HAP-1 (cell line): ENCODE results near the gene CRYL1.
A peak's percentile ranks its signal among the peaks of the same experiment; 100 is the strongest.

ENCODE experiments used
- DNase-seq, 2 experiments: peaks; one replicate each; pipeline ENCODE4 v3.0.0-alpha.2; 2016 to 2020; ENCODE audit warnings: low spot score in 2 of 2
- H3K27me3 ChIP-seq: fragments of 250-450 bp; sonication (Bioruptor Pico); 2 replicates; pipeline ENCODE4 v1.5.1; 2020; ENCODE audit warnings: low read depth, mild to moderate bottlenecking, moderate library complexity
- H3K36me3 ChIP-seq: fragments of 250-450 bp; sonication (Bioruptor Pico); replicated peaks from 2 replicates; pipeline ENCODE4 v1.5.1; 2020; ENCODE audit warnings: mild to moderate bottlenecking
- H3K4me1 ChIP-seq: fragments of 250-450 bp; sonication (Bioruptor Pico); 2 replicates; pipeline ENCODE4 v1.5.1; 2020; ENCODE audit warnings: mild to moderate bottlenecking
- H3K4me3 ChIP-seq: fragments of 250-450 bp; sonication (Bioruptor Pico); 2 replicates; pipeline ENCODE4 v1.5.1; 2020; ENCODE audit warnings: mild to moderate bottlenecking, moderate library complexity
- H3K9me3 ChIP-seq: fragments of 250-450 bp; sonication (Bioruptor Pico); 2 replicates; pipeline ENCODE4 v1.5.1; 2020; ENCODE audit warnings: mild to moderate bottlenecking, moderate library complexity
- in situ Hi-C: fragments of 300-500 bp; cut with MboI; formaldehyde crosslinking; loops from 3 replicates; pipeline ENCODE4 v1.14.3; 2020; ENCODE audit warnings: low sequenced_read_pairs, inconsistent platforms, mixed read lengths

The CRYL1 gene

GRCh38 chr13:20513466-20513995 is 12.1 kb downstream of the CRYL1 start:
- Histone ChIP-seq H3K4me3 (no peak overlapping the region), H3K9me3 (no peaks in the 10 kb centered on the region), H3K27me3 (no peaks in the 10 kb centered on the region), H3K36me3 (no peaks in the 10 kb centered on the region), H3K4me1 (no peaks in the 10 kb centered on the region)
- in situ Hi-C loops = no loop called here
- no peak for DNase-seq

DNA sequence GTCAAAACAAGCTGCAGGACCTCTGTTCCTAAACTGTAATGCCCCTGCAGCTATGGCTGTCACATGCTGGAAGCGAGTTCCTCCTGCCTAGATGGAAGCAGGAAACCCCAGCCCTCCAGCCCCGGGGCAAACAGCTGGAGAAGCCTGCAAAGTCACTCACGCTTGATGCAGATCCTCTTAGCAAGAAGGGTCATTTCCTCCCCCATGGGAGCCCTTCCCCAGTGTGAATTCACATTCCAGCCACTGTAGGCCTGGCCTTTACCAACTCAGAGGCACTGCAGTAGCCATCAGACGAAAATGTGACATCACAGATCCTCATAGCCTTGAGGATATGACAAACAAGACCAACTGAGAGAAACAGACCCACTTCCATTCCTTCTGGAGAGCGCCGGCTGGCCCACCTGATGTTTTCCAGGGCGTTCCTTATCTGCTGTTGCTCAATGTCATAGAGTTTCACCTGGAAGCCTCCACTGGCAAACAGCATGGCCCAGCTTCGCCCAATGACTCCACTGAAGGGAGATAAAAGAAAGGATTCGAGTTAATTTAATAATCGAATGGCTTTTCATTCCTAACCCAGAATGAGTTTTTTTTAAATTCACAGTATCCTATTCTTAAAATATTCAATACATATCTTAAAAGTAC is 13.5 kb downstream of the CRYL1 start:
- no peaks in the 10 kb centered on the region for H3K9me3 ChIP-seq
- H3K27me3 ChIP-seq = no peaks in the 10 kb centered on the region
- H3K36me3 ChIP-seq = no peaks in the 10 kb centered on the region
- no peaks in the 10 kb centered on the region for H3K4me1 ChIP-seq
- no peak for DNase-seq
- no peak overlapping the region for H3K4me3 ChIP-seq
- in situ Hi-C loops = no loop called here

GRCh38 chr13:20506696-20507095 is 19.0 kb downstream of the CRYL1 start:
- DNase-seq = no peak
- H3K4me1 ChIP-seq = no peaks in the 10 kb centered on the region
- no peaks in the 10 kb centered on the region for H3K27me3 ChIP-seq
- no peaks in the 10 kb centered on the region for H3K36me3 ChIP-seq
- in situ Hi-C loops = no loop called here
- no peak overlapping the region for H3K4me3 ChIP-seq
- H3K9me3 ChIP-seq = no peaks in the 10 kb centered on the region

DNA sequence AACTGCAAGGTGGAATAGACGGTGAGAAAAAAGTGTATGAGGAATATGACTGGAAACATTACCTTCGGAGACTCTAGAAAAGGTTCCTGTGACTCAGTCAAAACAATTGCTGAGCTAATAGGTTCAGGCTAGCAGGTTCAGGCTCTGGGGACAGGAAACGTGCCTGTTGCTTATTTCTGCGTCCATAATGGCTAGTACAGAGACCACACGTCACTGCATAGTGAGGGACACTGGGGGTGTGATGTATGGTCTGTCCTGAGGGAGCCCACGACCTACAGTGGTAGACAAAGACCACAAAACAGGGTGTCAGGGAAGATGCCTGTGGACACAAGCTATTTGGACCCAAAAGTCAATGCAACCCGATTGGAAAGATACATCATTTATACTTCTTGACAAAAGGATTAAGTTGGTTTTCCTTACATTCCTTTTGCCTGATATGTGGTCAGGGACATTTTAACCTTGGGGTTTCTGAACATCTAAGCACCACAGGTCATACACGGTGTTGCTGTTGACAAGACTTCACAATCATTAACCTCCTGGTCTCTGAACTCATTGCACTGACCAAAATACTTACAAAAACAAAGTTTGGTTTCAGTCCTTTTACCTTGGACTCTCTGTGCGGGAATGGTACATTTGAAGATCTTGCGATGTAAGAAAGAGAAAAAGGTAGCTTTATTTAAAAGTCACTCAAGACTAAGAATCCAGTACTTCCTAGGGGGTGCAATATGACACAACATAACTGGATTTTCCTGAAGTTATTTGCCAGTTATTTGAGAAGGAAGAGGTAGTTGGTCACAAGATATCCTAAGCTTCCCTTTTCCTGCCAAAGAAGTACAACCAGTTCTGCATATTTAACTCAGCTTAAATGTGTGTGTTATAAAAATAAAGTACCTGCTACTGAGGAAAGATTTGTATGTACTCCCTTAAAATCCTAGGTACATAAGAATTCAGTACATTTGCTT is 20.0 kb downstream of the CRYL1 start:
- no peak for DNase-seq
- Histone ChIP-seq H3K4me1 (no peaks in the 10 kb centered on the region), H3K36me3 (no peaks in the 10 kb centered on the region), H3K27me3 (no peaks in the 10 kb centered on the region), H3K4me3 (no peak overlapping the region), H3K9me3 (no peaks in the 10 kb centered on the region)
- in situ Hi-C loops = no loop called here

DNA sequence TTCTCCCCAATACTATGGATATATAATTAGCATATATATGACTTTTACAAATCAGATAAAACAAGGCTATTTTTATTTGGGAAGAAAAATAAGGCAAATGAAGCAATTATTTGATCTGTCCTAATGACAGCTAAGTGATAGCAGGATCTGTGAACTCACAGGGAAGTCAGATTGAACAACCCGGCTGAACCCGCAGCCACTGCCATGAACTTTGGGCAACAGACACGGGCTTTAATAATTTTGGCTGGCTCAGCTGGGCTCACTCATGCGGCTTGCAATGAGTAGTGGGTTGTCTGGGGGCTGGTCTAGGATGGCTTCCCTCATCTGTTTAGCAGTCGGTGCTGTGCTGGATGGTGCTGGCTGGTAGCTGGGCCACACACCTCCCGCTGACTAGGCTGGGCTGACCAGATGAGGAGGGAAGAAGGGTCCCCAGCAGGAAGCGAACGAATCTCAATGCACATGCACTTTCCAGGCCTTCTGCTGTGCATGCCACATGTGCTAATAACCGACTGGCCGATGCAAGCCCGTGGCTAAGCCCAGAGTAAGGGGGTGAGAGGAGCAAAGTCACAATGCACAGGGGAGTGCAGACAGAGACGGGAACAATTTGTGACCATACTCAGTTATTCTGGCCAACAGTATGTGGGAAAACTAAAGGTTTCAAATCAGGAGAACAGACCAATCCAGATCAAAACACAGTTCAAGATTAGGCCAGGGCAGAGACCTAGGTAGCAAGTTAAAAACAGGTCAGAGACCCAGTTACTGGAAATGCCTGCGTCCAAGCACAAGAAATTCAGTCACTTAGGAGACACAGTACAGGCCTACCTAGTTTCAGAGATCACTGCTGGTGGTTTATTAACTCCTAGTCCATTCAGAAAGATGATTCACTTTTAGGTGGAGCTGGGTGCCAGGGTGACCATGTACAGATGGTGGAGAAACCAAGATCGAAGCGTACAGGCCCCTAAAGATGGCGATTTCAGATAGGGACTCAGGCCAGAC is 22.3 kb downstream of the CRYL1 start:
- Histone ChIP-seq H3K4me3 (no peak overlapping the region), H3K4me1 (no peaks in the 10 kb centered on the region), H3K27me3 (no peaks in the 10 kb centered on the region), H3K9me3 (no peaks in the 10 kb centered on the region), H3K36me3 (no peaks in the 10 kb centered on the region)
- DNase-seq = no peak
- in situ Hi-C loops = no loop called here

DNA sequence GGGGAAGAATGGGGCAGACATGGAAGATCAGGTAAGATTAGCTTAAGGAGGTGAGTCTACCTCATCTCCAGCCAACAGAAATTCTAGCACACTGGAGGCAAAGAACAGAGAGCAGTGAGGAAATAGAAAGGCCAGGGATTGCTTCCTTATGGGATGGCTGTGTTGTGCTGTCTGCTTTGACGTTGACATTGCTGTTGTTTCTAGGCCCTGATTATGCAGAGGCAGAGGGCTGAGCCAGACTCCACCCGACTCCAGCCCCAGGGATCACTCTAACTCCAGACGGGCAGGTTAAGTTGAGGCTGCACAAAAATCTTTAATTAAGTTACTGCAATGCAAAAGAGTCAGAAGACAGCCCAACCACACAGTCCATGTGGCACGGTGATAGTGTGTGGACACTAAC is 24.1 kb downstream of the CRYL1 start:
- H3K9me3 ChIP-seq = no peaks in the 10 kb centered on the region
- H3K4me1 ChIP-seq = no peaks in the 10 kb centered on the region
- H3K27me3 ChIP-seq = no peaks in the 10 kb centered on the region
- no peak overlapping the region for H3K4me3 ChIP-seq
- in situ Hi-C loops = no loop called here
- no peak for DNase-seq
- no peaks in the 10 kb centered on the region for H3K36me3 ChIP-seq

DNA sequence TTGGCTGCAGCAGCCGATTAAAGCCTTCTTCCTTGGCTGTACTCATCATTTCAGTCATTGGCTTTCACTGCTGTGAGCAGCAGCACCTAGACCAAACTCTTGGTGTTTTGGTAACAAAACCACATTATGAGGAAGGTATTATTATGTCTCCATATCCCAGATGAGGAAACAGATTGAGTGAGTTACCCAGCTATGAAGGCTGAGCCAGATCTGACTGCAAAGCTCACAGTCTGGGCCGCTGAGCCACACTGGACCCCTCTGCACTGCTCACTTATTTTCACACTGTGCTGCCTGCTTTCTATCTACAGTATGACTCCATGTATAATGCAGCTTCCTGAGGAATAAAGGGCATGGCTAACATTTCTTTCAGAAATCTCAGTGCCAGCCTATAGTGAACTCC is 24.5 kb downstream of the CRYL1 start:
- Histone ChIP-seq H3K4me3 (no peak overlapping the region), H3K4me1 (no peaks in the 10 kb centered on the region), H3K9me3 (no peaks in the 10 kb centered on the region), H3K36me3 (no peaks in the 10 kb centered on the region), H3K27me3 (no peaks in the 10 kb centered on the region)
- in situ Hi-C loops = no loop called here
- DNase-seq = no peak

- Histone ChIP-seq H3K36me3 (no peaks in the 10 kb centered on the region), H3K27me3 (no peaks in the 10 kb centered on the region), H3K4me3 (no peak overlapping the region), H3K4me1 (no peaks in the 10 kb centered on the region), H3K9me3 (no peaks in the 10 kb centered on the region)
- DNase-seq = no peak
- in situ Hi-C loops = loop anchor here (10.0 kb wide), 1 partner anchor 335 kb away; no protein-coding TSS in a partner anchor
Observed at GRCh38 chr13:20499986-20500385, 25.7 kb downstream of the CRYL1 start.

GRCh38 chr13:20498659-20499058 is 27.0 kb downstream of the CRYL1 start:
- in situ Hi-C loops = loop anchor here (10.0 kb wide), 1 partner anchor 336 kb away; no protein-coding TSS in a partner anchor
- Histone ChIP-seq H3K9me3 (no peaks in the 10 kb centered on the region), H3K4me1 (no peaks in the 10 kb centered on the region), H3K36me3 (no peaks in the 10 kb centered on the region), H3K27me3 (no peaks in the 10 kb centered on the region), H3K4me3 (no peak overlapping the region)
- DNase-seq = no peak

DNA sequence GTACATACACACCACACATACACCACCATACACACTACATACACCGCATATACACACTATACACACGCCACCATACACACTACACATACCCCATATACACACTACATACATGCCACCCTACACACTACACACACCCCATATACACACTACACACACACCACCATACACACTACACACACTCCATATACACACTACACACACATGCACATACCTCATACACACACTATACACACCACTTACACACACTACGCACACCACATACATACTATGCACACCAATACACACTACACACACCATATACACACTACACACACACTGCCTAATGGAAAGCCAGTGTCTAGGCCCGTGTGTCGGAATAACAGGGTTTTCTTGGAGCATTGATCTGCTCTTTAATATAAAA is 27.5 kb downstream of the CRYL1 start:
- in situ Hi-C loops = loop anchor here (10.0 kb wide), 1 partner anchor 337 kb away; no protein-coding TSS in a partner anchor

GRCh38 chr13:20497006-20497775 is 28.5 kb downstream of the CRYL1 start:
- H3K27me3 ChIP-seq = no peaks in the 10 kb centered on the region
- no peaks in the 10 kb centered on the region for H3K9me3 ChIP-seq
- no peaks in the 10 kb centered on the region for H3K4me1 ChIP-seq
- H3K36me3 ChIP-seq = no peaks in the 10 kb centered on the region
- H3K4me3 ChIP-seq = no peak overlapping the region
- DNase-seq = no peak
- in situ Hi-C loops = loop anchor here (10.0 kb wide), 1 partner anchor 338 kb away; no protein-coding TSS in a partner anchor

More for the DNA sequence above, 27.5 kb downstream of the CRYL1 start:
- Histone ChIP-seq H3K4me1 (no peaks in the 10 kb centered on the region), H3K36me3 (no peaks in the 10 kb centered on the region), H3K27me3 (no peaks in the 10 kb centered on the region), H3K4me3 (no peak overlapping the region), H3K9me3 (no peaks in the 10 kb centered on the region)
- DNase-seq = no peak

- no peaks in the 10 kb centered on the region for H3K27me3 ChIP-seq
- no peaks in the 10 kb centered on the region for H3K36me3 ChIP-seq
- in situ Hi-C loops = loop anchor here (10.0 kb wide), 1 partner anchor 339 kb away; no protein-coding TSS in a partner anchor
- H3K4me3 ChIP-seq = no peak overlapping the region
- no peaks in the 10 kb centered on the region for H3K4me1 ChIP-seq
- DNase-seq = peak; percentile 53 to 67
- H3K9me3 ChIP-seq = no peaks in the 10 kb centered on the region
Observed at GRCh38 chr13:20495087-20496023, 30.3 kb downstream of the CRYL1 start.
